Effector CD4-positive, alpha-beta T cell (primary cell): ENCODE results near the gene SLC35G2. TPM values are rescaled to one million over a fixed set of nuclear protein-coding genes. Genes with fewer than 3 reads are reported as not detected.
A peak's percentile ranks its signal among the peaks of the same experiment; 100 is the strongest.
"Not testable (repeated sequence)": the region's sequence is repeated elsewhere in the genome, so short reads cannot be mapped to it uniquely, and the experiment has no call there.

Experiments used
- DNase-seq: peaks from one replicate; pipeline ENCODE4 v3.0.0-alpha.2; 2020
- total RNA-seq: gene quantifications from one replicate; lab custom pipeline; 2026; lab: John Stamatoyannopoulos, UW

Gene SLC35G2
- not detected for total RNA-seq

GRCh38 chr3:136818769-136819391 is at the start of gene SLC35G2:
Gene SLC35G2 (plus strand): TSS chr3:136819126. CDS start chr3:136854461, 35,335 bp downstream.
- peak; percentile 6 for DNase-seq

GRCh38 chr3:136772709-136773108 is 46.2 kb upstream of the SLC35G2 start:
- no peak for DNase-seq

DNA sequence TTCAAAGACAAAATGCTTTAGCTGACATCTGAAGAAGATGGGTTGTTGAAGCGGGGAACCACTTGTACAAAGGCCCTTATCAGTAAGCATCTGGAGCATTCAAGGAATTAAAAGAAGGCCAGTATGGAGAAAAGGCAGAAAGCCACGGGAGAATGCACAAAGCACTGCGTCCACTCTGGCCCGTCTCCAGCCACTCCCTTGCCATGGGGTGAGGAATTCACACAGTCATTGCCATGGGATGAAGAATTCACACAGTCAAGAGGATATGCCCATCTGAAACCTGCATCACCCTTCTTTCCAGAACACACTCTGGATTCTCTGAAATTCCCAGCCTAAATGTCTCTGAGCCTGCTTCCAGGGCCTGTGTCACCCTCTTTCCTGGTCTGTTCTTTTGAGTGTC is 40.1 kb upstream of the SLC35G2 start:
- DNase-seq: no peak

- DNase-seq: no peak
Observed at GRCh38 chr3:136780741-136781140, 38.2 kb upstream of the SLC35G2 start.

DNA sequence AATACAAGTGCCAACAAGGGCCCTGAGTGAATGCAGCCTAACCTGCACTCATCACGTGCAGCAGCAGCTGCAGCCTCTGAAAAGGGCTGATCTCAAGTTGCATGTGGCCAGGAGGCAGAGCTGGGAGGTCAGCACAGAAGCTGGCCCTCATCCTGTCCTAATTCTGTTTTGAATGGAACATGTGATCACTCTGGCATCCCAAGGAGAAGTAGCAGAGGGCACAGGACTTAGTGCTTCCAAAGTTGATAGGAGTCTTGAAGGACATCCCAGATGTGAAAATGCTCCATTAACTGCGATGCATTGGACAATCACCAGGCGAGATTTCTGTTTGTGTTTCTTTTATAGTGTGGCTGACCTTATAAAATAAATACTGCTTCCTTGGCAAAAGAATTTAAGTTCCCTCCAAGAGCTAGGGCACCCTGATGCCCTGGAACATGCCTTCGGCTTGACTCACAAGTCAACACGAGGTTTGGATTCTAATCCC is 35.2 kb upstream of the SLC35G2 start:
- DNase-seq: no peak

DNA sequence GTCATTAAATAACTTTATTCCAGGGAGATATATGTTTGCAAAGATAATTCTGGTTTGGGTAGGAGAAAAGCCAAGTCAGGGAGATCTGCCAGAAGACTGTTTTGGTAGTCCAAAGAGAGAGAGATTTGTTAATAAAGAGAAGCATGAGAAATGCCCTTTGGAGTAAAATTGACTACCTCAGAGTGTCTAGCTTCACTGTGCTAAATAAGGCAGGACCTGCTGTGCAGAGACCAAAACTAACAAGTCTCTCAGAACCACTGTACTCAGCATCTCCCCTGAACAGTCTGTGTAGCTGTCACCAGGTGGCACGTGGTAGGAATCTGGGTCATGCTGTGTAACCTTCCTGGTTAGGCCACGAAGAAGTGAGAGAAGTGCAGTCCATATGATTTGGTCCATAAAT is 31.6 kb upstream of the SLC35G2 start:
- DNase-seq: no peak

- no peak for DNase-seq
Observed at GRCh38 chr3:136788154-136788553, 30.8 kb upstream of the SLC35G2 start.

DNA sequence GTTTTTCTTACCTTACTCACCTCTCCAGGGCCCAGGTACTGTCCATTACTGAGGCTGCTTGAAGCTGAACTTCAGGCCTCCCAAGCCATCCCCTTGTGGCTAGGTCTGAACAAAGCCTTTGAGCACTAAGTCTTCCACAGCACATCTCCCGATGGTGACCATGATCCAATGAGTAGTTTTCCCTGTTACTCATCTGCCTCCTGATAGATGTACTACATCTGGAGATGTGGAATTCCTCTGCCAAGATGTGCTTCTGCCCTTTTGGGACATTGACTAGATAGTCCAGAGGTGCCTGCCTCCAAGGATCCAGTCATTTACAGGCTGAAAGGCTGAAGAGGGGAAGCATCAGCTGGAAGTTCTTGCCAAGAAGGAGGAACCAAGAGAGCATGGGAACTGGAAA is 28.9 kb upstream of the SLC35G2 start:
- DNase-seq: no peak

DNA sequence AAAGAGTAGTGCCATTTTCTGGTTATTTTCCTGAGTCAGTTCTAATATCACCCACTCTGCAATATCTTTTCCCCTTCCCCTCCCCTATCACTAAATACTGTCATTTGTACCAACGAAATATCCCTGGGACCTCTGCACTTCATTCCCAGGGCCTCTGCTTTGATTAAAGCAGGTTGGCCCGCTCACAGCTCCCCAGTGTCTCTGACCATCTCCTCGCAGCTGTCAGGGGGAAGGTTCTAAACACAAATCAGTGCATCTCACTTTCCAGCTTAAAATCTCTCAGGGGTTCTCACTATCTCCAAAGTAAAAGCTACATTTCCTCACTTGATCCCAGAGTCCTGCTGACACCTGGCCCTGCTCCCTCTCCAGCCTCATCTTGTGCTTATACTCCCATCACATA is 28.1 kb upstream of the SLC35G2 start:
- no peak for DNase-seq

DNA sequence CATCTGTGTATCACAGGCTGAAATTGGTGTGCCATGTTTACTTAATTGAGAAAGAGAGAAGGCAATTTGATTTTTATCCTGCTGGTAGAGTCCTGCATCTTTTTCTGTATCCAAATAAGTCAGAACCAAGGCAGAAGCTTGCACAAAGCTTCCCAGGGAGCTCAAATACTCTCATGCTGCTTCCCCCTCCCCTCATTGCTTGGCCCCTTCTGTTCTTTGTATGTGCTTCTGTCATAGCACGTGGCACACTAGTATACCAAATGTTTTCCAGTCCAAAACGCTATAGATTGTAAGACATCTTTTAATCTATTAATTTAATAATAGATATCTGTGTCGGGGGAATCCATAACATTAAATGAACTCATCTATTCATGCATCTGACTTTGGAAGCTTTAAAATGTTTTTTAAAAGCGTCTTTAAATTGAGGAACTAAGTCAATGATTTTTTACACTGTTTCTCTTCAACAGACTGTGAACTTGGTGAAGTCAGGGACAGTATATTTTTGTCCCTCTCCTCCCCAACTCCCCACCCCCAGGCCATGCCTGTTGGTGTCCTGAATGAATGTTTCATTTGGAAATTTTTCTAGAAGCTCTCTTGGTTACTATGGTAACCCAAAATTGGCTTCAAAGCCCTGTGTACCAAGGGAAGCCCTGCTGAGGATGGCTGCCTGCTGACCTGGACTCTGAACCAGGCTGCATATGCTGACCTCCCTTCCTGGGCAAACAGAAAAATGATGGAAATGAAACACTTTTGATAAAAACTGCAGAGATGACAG is 26.2 kb upstream of the SLC35G2 start:
- DNase-seq: no peak

GRCh38 chr3:136801146-136801545 is 17.8 kb upstream of the SLC35G2 start:
- DNase-seq: not testable (repeated sequence)

GRCh38 chr3:136802481-136802996 is 16.4 kb upstream of the SLC35G2 start:
- no peak for DNase-seq

GRCh38 chr3:136804141-136804540 is 14.8 kb upstream of the SLC35G2 start:
- DNase-seq: no peak

DNA sequence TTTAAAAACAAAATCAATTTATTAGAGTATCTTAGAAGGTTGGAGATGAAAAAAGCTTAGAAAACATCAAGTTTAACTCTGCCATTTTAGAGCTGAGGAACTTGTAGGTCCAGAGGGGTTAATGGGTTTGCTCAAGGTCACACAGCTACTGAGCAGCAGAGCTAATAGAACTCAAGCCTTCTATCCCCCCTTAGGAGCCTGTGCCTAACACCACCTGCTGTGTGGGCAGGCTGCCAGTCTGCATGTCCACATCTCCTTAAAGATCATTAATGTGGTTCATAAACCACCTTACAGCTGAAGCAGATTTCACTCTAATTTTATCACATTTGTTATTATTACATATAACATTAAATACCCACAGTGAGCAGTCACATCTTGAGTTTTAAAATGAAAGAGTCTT is 14.1 kb upstream of the SLC35G2 start:
- DNase-seq: no peak

- no peak for DNase-seq
Observed at GRCh38 chr3:136805795-136806194, 13.1 kb upstream of the SLC35G2 start.

GRCh38 chr3:136811701-136812100 is 7.2 kb upstream of the SLC35G2 start:
- DNase-seq: no peak

GRCh38 chr3:136817448-136817847 is 1.5 kb upstream of the SLC35G2 start:
- no peak for DNase-seq

DNA sequence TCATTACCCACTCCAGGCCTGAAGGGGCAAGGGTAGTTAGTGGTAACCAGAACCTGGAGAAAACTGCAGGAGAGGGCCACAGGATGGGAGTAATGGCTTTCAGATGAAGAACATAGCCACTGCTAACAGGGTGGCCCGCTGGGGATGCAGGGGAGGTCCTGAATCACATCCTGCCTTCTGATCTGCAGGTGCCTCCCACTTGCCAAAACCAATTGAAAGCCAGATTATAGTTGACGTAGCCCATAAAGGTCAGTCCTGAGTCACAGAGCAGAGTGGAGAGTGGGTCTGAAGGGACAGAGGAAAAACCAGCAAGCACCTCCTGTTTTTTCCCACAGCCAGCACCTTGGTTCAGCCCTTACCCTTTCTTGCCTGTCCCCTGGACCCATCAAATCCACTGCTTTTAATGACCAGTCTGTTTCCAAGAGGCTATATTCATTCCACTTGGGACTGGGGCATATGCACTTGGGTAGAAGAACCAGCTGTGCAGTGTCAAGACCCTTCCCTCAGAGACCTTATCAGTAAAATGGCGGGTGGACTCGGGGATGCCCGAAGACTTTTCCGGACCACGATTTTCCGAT is 646 bp upstream of the SLC35G2 start:
- DNase-seq: no peak

- no peak for DNase-seq
Observed at GRCh38 chr3:136819392-136819730, 435 bp downstream of the SLC35G2 start.

GRCh38 chr3:136819731-136820679 is 1.1 kb downstream of the SLC35G2 start:
- DNase-seq: peak; percentile 6

- DNase-seq: no peak
Observed at GRCh38 chr3:136831461-136831860, 12.5 kb downstream of the SLC35G2 start.

DNA sequence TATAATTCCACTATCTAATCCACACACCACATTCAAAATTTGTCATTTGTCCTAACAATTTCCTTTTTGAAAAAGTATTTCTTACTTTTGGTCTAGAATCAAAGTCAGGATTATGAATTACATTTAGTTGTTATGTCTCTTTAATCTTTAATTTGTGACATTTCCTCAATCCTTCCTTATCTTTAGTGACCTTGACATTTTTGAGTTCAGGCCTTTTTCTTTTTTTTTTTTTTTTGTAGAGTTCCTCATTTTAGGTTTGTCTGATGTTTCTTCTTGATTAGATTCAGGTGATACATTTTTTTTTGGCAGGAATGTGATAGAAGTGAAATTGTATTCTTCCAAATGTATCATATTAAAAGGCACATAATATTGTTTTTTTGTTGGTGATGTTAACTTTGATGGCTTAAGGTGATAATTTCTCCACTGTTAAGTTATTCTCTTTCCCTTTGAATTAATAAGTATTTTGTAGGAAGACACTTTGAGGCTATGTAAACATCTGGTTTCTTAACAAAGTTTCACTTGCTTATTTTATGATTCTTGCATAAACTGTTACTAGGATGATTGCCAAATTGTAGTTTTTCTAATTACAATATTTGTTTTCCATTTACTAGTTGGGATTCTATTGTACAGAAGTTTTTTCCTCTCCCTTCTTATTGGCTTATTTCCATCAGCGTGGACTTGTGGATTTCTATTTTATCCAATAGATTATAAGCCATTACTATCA is 16.3 kb downstream of the SLC35G2 start:
- no peak for DNase-seq
